Thoracic aorta (tissue), 2 donors: Measurements from ENCODE around the gene NID1. TPM values are rescaled to one million over a fixed set of nuclear protein-coding genes. Genes with fewer than 3 reads are reported as not detected.
"Not testable (repeated sequence)": the region's sequence is repeated elsewhere in the genome, so short reads cannot be mapped to it uniquely, and the experiment has no call there.

Source experiments
- ATAC-seq: fragments of 150-250 bp; one replicate; pipeline ENCODE4 v1.8.0; 2017; ENCODE audit warnings: low read depth; ENCODE audit not compliant: insufficient number of reproducible peaks, low FRiP score
- DNase-seq: peaks from one replicate; pipeline ENCODE4 v3.0.0-alpha.2; 2020; ENCODE audit warnings: low spot score
- H3K27ac ChIP-seq, 2 donors: fragments of 200-600 bp; sonication (generic); 1 replicate in 1 of 2; 2 replicates in 1 of 2; pipeline ENCODE4 v1.5.1; 2016; ENCODE audit warnings: mild to moderate bottlenecking in 2 of 2, moderate library complexity in 2 of 2
- H3K27me3 ChIP-seq: fragments of 200-600 bp; sonication (generic); replicated peaks from 2 replicates; pipeline ENCODE4 v1.6.0; 2016; ENCODE audit warnings: mild to moderate bottlenecking; ENCODE audit not compliant: insufficient read depth
- H3K36me3 ChIP-seq: fragments of 200-600 bp; sonication (generic); one replicate; pipeline ENCODE4 v1.5.1; 2016
- H3K4me1 ChIP-seq, 2 donors: fragments of 200-600 bp; sonication (generic); 1 replicate in 1 of 2; 2 replicates in 1 of 2; pipeline versions ENCODE4 v1.5.1 to v1.6.0; 2016; ENCODE audit warnings: low read depth in 2 of 2, mild to moderate bottlenecking in 1 of 2; ENCODE audit not compliant: control insufficient read depth in 1 of 2
- H3K4me3 ChIP-seq: fragments of 200-600 bp; sonication (generic); 2 replicates; pipeline ENCODE4 v1.5.1; 2016; ENCODE audit warnings: mild to moderate bottlenecking
- H3K9me3 ChIP-seq: fragments of 200-600 bp; sonication (generic); 2 replicates; pipeline ENCODE4 v1.5.1; 2016
- CTCF ChIP-seq: fragments of 200-600 bp; sonication (generic); IDR thresholded peaks from one replicate; pipeline ENCODE4 v1.5.1; 2019; ENCODE audit warnings: antibody characterized with exemption
- total RNA-seq, 2 donors: library from RNA; depleted of rRNA; stranded (reverse); fragments of >200 nt; gene quantifications; one replicate each; pipeline versions ENCODE4 v1.1.0 to v1.2.3, GENCODE V29; 2016

The NID1 gene
- total RNA-seq, 2 donors from 2014 or later, result 82.4 to 95.5 TPM

DNA sequence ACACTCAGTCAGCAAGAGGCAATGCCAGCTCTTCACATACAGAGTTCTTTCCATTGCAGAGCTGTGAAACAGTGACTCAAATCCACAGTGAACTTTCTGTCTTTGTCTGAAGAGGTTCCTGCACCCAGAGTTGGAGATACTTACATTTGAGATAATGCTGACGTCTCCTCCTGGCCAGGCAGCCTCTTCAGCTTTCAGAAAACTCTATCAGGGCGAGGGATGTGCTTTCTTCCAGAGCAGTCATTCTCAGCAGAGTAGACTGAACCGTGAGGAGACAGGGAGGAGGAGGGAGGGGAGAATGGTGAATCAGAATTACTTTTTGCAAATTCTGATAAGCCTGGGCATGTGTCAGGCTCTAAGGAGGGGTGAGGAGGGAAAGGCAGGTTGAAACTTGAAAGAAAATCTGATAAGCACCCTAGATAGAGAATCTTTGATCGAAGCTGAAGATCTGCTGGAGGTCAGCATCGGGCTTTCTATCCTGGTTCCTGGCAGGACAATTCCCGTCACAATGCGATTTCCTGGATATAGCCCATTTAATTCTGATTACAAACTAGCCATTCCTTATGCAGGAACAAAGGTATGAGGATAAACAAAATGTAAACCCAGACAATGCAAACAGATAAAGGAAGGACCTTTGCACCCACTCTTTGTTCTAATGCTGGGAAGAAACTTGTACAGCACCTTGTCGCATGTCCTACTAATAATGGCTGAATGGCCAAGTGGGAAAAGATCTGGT is 18.9 kb upstream of the NID1 start:
- Histone ChIP-seq H3K27ac (no peak overlapping the region), H3K27me3 (no peaks in the 10 kb centered on the region), H3K36me3 (no peaks in the 10 kb centered on the region), H3K4me1 (no peaks in the 10 kb centered on the region), H3K9me3 (no peaks in the 10 kb centered on the region), H3K4me3 (no peak overlapping the region)
- ATAC-seq (no peak), DNase-seq (no peak)
- no peak for TF ChIP-seq CTCF

DNA sequence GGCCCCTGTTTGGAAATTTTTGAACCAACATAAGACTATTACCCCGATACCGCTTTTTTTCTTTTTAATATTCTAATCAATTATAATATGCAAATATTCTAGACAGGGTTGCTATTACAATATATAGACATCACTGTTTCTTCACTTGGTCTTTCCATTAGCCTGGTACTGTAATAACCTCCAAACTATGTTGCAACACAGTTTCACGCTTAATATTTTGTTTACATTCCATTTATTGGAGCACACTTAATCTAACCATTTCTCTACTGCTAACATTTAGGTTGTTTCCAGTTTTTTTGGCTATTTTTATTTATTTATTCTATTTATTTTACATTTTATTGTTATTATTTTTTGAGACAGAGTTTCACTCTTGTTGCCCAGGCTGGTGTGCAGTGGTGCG is 17.6 kb upstream of the NID1 start:
- DNase-seq, result no peak
- no peak for ATAC-seq
- no peaks in the 10 kb centered on the region for H3K4me1 ChIP-seq

GRCh38 chr1:236081546-236082227 is 16.8 kb upstream of the NID1 start:
- DNase-seq, result no peak
- no peak for ATAC-seq
- Histone ChIP-seq H3K36me3 (no peaks in the 10 kb centered on the region), H3K4me3 (no peak overlapping the region), H3K9me3 (no peaks in the 10 kb centered on the region), H3K4me1 (no peaks in the 10 kb centered on the region), H3K27me3 (no peaks in the 10 kb centered on the region), H3K27ac (no peak overlapping the region)
- TF ChIP-seq CTCF, result no peak

More for the DNA sequence above, 17.6 kb upstream of the NID1 start:
- Histone ChIP-seq H3K4me3 (no peak overlapping the region), H3K9me3 (no peaks in the 10 kb centered on the region), H3K27ac (no peak overlapping the region), H3K27me3 (no peaks in the 10 kb centered on the region), H3K36me3 (no peaks in the 10 kb centered on the region)
- no peak for TF ChIP-seq CTCF

- no peak overlapping the region for H3K4me3 ChIP-seq
- no peak overlapping the region for H3K27ac ChIP-seq
- no peak for ATAC-seq
- no peaks in the 10 kb centered on the region for H3K36me3 ChIP-seq
- no peak for DNase-seq
- H3K9me3 ChIP-seq, result no peaks in the 10 kb centered on the region
- no peaks in the 10 kb centered on the region for H3K27me3 ChIP-seq
- no peaks in the 10 kb centered on the region for H3K4me1 ChIP-seq
- no peak for TF ChIP-seq CTCF
Measured at GRCh38 chr1:236079703-236080102, 14.8 kb upstream of the NID1 start.

DNA sequence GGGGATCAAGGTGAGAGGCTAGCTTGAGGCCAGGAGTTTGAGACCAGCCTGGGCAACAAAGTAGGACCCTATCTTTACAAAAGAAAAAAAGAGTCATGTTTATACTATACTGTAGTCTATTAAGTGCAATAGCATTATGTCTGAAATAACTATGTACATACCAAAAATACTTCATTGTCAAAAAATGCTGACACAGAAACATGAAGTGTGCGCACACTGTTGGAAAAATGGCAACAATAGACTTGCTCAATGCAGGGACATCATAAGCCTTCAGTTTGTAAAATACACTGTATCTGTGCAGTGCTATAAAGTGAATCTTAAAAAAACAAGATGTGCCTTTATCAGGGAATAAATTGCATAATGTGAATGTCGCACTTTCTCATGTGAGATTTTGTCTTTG is 14.1 kb upstream of the NID1 start:
- Histone ChIP-seq H3K4me1 (no peaks in the 10 kb centered on the region), H3K9me3 (no peaks in the 10 kb centered on the region), H3K27me3 (no peaks in the 10 kb centered on the region), H3K36me3 (no peaks in the 10 kb centered on the region), H3K4me3 (no peak overlapping the region), H3K27ac (no peak overlapping the region)
- DNase-seq (no peak), ATAC-seq (no peak)
- no peak for TF ChIP-seq CTCF

DNA sequence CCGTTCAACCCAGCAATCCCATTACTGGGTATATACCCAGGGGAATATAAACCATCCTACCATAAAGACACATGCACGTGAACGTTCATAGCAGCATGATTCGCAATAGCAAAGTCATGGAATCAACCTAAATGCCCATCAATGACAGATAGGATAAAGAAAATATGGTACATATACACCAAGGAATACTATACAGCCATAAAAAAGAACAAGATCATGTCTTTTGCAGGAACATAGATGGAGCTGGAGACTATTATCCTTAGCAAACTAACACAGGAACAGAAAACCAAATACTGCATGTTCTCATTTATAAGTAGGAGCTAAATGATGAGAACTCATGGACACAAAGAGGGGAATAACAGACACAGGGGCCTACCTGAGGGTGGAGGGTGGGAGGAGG is 13.2 kb upstream of the NID1 start:
- H3K4me3 ChIP-seq, ATAC-seq, H3K9me3 ChIP-seq, H3K27me3 ChIP-seq, DNase-seq, H3K27ac ChIP-seq, H3K4me1 ChIP-seq, H3K36me3 ChIP-seq: not testable (repeated sequence)
